Measurements from ENCODE around the gene ATXN7L1. TPM values are rescaled to one million over a fixed set of nuclear protein-coding genes. Genes with fewer than 3 reads are reported as not detected.

Gene ATXN7L1
- total RNA-seq, 1 donor from 2014 or later = 16.0 TPM

- peaks cover 8% of the 10 kb centered on the region for H3K4me1 Mint-ChIP-seq (ENCODE audit: unreplicated experiment)
Measured at GRCh38 chr7:105768898-105769507, 107.4 kb downstream of the ATXN7L1 start.

GRCh38 chr7:105768117-105768516 is 108.3 kb downstream of the ATXN7L1 start:
- Mint-ChIP-seq H3K9me3 (no peaks in the 10 kb centered on the region), H3K27me3 (no peaks in the 10 kb centered on the region), H3K4me1 (ENCODE audit: unreplicated experiment) (peaks cover 8% of the 10 kb centered on the region), H3K4me3 (no peak overlapping the region), H3K27ac (no peak overlapping the region), H3K36me3 (peaks cover 14% of the 10 kb centered on the region)
- DNase-seq (ENCODE audit: extremely low spot score, unreplicated experiment) = no peak
- no peak for TF ChIP-seq CTCF (conservative IDR thresholded peaks at IDR 0.05)

More at GRCh38 chr7:105768898-105769507, 107.4 kb downstream of the ATXN7L1 start:
- no peak for TF ChIP-seq CTCF (conservative IDR thresholded peaks at IDR 0.05)
- H3K27ac Mint-ChIP-seq = no peak overlapping the region
- no peaks in the 10 kb centered on the region for H3K9me3 Mint-ChIP-seq
- no peaks in the 10 kb centered on the region for H3K27me3 Mint-ChIP-seq
- no peak overlapping the region for H3K4me3 Mint-ChIP-seq
- peaks cover 19% of the 10 kb centered on the region for H3K36me3 Mint-ChIP-seq
- DNase-seq (ENCODE audit: extremely low spot score, unreplicated experiment) = no peak

GRCh38 chr7:105766421-105767073 is 109.9 kb downstream of the ATXN7L1 start:
- no peak for DNase-seq (ENCODE audit: extremely low spot score, unreplicated experiment)
- TF ChIP-seq CTCF (conservative IDR thresholded peaks at IDR 0.05) = no peak
- no peaks in the 10 kb centered on the region for H3K9me3 Mint-ChIP-seq
- no peak overlapping the region for H3K27ac Mint-ChIP-seq
- peaks cover 11% of the 10 kb centered on the region for H3K36me3 Mint-ChIP-seq
- peaks cover 8% of the 10 kb centered on the region for H3K4me1 Mint-ChIP-seq (ENCODE audit: unreplicated experiment)
- H3K4me3 Mint-ChIP-seq = no peak overlapping the region
- H3K27me3 Mint-ChIP-seq = no peaks in the 10 kb centered on the region

GRCh38 chr7:105765846-105766245 is 110.6 kb downstream of the ATXN7L1 start:
- no peaks in the 10 kb centered on the region for H3K9me3 Mint-ChIP-seq

GRCh38 chr7:105764506-105764905 is 111.9 kb downstream of the ATXN7L1 start:
- no peak overlapping the region for H3K27ac Mint-ChIP-seq
- H3K4me1 Mint-ChIP-seq (ENCODE audit: unreplicated experiment) = peaks cover 6% of the 10 kb centered on the region
- peaks cover 3% of the 10 kb centered on the region for H3K36me3 Mint-ChIP-seq
- no peak for TF ChIP-seq CTCF (conservative IDR thresholded peaks at IDR 0.05)
- DNase-seq (ENCODE audit: extremely low spot score, unreplicated experiment) = no peak
- no peak overlapping the region for H3K4me3 Mint-ChIP-seq
- no peaks in the 10 kb centered on the region for H3K9me3 Mint-ChIP-seq
- H3K27me3 Mint-ChIP-seq = no peaks in the 10 kb centered on the region

More at GRCh38 chr7:105765846-105766245, 110.6 kb downstream of the ATXN7L1 start:
- Mint-ChIP-seq H3K27me3 (no peaks in the 10 kb centered on the region), H3K36me3 (peaks cover 9% of the 10 kb centered on the region), H3K4me3 (no peak overlapping the region), H3K27ac (no peak overlapping the region), H3K4me1 (ENCODE audit: unreplicated experiment) (peaks cover 8% of the 10 kb centered on the region)
- TF ChIP-seq CTCF (conservative IDR thresholded peaks at IDR 0.05) = no peak
- no peak for DNase-seq (ENCODE audit: extremely low spot score, unreplicated experiment)

Data from type B pancreatic cell (in vitro differentiated cells).